SK-N-SH (cell line): ENCODE measurements around the gene GUCY2D. TPM values are rescaled to one million over a fixed set of nuclear protein-coding genes. Genes with fewer than 3 reads are reported as not detected.

Experiments used
- CTCF ChIA-PET: fragments of 300-600, 350-600 bp; formaldehyde crosslinking; extraction: SDS; loops from one replicate; lab custom pipeline; 2021; lab: Yijun Ruan, JAX
- POLR2A ChIA-PET: fragments of 350-600 bp; sonication (Branson Sonifier 250); formaldehyde crosslinking; extraction: SDS; loops from one replicate; lab custom pipeline; 2020; ENCODE audit warnings: antibody characterized with exemption, inconsistent platforms; lab: Yijun Ruan, JAX
- DNase-seq: peaks from one replicate; pipeline ENCODE4 v3.0.0; 2012
- H2AFZ ChIP-seq: fragments of 200-600 bp; sonication (generic); 2 replicates; pipeline ENCODE4 v1.8.1; 2016; ENCODE audit warnings: antibody characterized with exemption, mild to moderate bottlenecking, low read depth
- H3F3A ChIP-seq: fragments of 200-600 bp; sonication (generic); replicated peaks from 2 replicates; pipeline ENCODE3; 2016; ENCODE audit warnings: antibody characterized with exemption, mild to moderate bottlenecking; ENCODE audit not compliant: insufficient read depth
- H3K27ac ChIP-seq, 2 experiments: fragments of 200-500 bp in 1 of 2; fragments of 200-600 bp in 1 of 2; sonication (Bioruptor generic) in 1 of 2; sonication (generic), shearing (Covaris generic) in 1 of 2; 2 replicates each; pipeline versions ENCODE4 v1.5.1 to v1.6.1; 2014 to 2016; ENCODE audit warnings: low read depth in 2 of 2, inconsistent platforms in 1 of 2, low read length in 1 of 2, mild to moderate bottlenecking in 1 of 2, mixed read lengths in 1 of 2
- H3K27me3 ChIP-seq: fragments of 200-600 bp; sonication (generic), shearing (Covaris generic); 2 replicates; pipeline ENCODE4 v1.6.1; 2016; ENCODE audit warnings: mixed run types; ENCODE audit not compliant: insufficient read depth
- H3K36me3 ChIP-seq, 2 experiments: fragments of 200-500 bp in 1 of 2; fragments of 200-600 bp in 1 of 2; sonication (Bioruptor generic) in 1 of 2; sonication (generic) in 1 of 2; replicated peaks in 1 of 2; 2 replicates each; pipeline versions ENCODE3 to v1.5.1; 2014 to 2016; ENCODE audit warnings: low read length in 1 of 2, mild to moderate bottlenecking in 1 of 2; ENCODE audit not compliant: insufficient read depth in 2 of 2, control insufficient read depth in 1 of 2
- H3K4me1 ChIP-seq, 2 experiments: fragments of 200-500 bp in 1 of 2; fragments of 200-600 bp in 1 of 2; sonication (Bioruptor generic) in 1 of 2; sonication (generic), shearing (Covaris generic) in 1 of 2; 2 replicates each; pipeline versions ENCODE4 v1.5.1 to v1.6.1; 2014 to 2016; ENCODE audit warnings: low read depth in 1 of 2, low read length in 1 of 2, mixed run types in 1 of 2; ENCODE audit not compliant: insufficient read depth in 2 of 2, control insufficient read depth in 1 of 2
- H3K4me2 ChIP-seq: fragments of 200-600 bp; sonication (generic), shearing (Covaris generic); 2 replicates; pipeline ENCODE4 v1.6.1; 2017; ENCODE audit warnings: mixed run types
- H3K4me3 ChIP-seq, 2 experiments: fragments of 200-500 bp in 1 of 2; fragments of 200-600 bp in 1 of 2; sonication (Bioruptor generic) in 1 of 2; sonication (generic), shearing (Covaris generic) in 1 of 2; 2 replicates each; pipeline versions ENCODE4 v1.5.1 to v1.8.1; 2014 to 2016; ENCODE audit warnings: low read depth in 2 of 2, inconsistent platforms in 1 of 2, low read length in 1 of 2, mild to moderate bottlenecking in 1 of 2, mixed read lengths in 1 of 2, moderate library complexity in 1 of 2
- H3K79me2 ChIP-seq: fragments of 200-600 bp; sonication (generic); 2 replicates; pipeline ENCODE4 v1.8.1; 2017; ENCODE audit warnings: mild to moderate bottlenecking; ENCODE audit not compliant: insufficient read depth
- H3K9ac ChIP-seq: fragments of 200-600 bp; sonication (generic); 2 replicates; pipeline ENCODE4 v1.6.1; 2017; ENCODE audit warnings: mixed run types
- H3K9me2 ChIP-seq: fragments of 200-600 bp; sonication (generic); 2 replicates; pipeline ENCODE4 v1.6.1; 2017; ENCODE audit warnings: mixed run types
- H3K9me3 ChIP-seq: fragments of 200-600 bp; sonication (generic); 2 replicates; pipeline ENCODE4 v1.6.1; 2017; ENCODE audit warnings: mixed run types, mild to moderate bottlenecking, moderate library complexity
- H4K20me1 ChIP-seq: fragments of 200-600 bp; sonication (generic); 2 replicates; pipeline ENCODE4 v1.6.1; 2017; ENCODE audit warnings: mild to moderate bottlenecking, mixed run types; ENCODE audit not compliant: insufficient read depth
- CHD2 ChIP-seq: fragments of 150-350 bp; IDR thresholded peaks from 2 replicates; pipeline ENCODE4 v1.6.1; 2018; ENCODE audit warnings: low read length; ENCODE audit not compliant: partially characterized antibody
- CTCF ChIP-seq: fragments of 200-600 bp; sonication (generic); IDR thresholded peaks from 2 replicates; pipeline ENCODE4 v1.6.1; 2017; ENCODE audit warnings: antibody characterized with exemption, mild to moderate bottlenecking, moderate library complexity
- ELF1 ChIP-seq: IDR thresholded peaks from 2 replicates; pipeline ENCODE4 v1.4.0; 2012
- EP300 ChIP-seq, 2 experiments: IDR thresholded peaks; 2 replicates each; pipeline versions ENCODE4 v1.4.0 to v1.6.1; 2012; ENCODE audit warnings: borderline replicate concordance in 1 of 2, low read depth in 1 of 2, low read length in 1 of 2
- EZH2phosphoT487 ChIP-seq: fragments of 200-600 bp; sonication (generic); IDR thresholded peaks from 2 replicates; pipeline ENCODE4 v1.6.1; 2017; ENCODE audit warnings: low read depth, mixed run types, mild to moderate bottlenecking, antibody characterized with exemption, moderate library complexity, borderline replicate concordance
- FOSL2 ChIP-seq: IDR thresholded peaks from 2 replicates; pipeline ENCODE4 v1.4.0; 2012; ENCODE audit warnings: low read depth, mild to moderate bottlenecking, moderate library complexity, borderline replicate concordance
- FOXJ3 ChIP-seq: sonication (generic); formaldehyde crosslinking; IDR thresholded peaks from 2 replicates; pipeline ENCODE4 v1.5.1; 2020; ENCODE audit warnings: mild to moderate bottlenecking, missing genetic modification reagents
- GATA2 ChIP-seq: sonication (generic); formaldehyde crosslinking; IDR thresholded peaks from 2 replicates; pipeline ENCODE4 v1.5.0; 2020; ENCODE audit warnings: mild to moderate bottlenecking, missing genetic modification reagents
- IRF3 ChIP-seq: fragments of 150-350 bp; IDR thresholded peaks from 2 replicates; pipeline ENCODE4 v1.6.1; 2016; ENCODE audit warnings: mild to moderate bottlenecking, low read depth, low read length
- JUND ChIP-seq: IDR thresholded peaks from 2 replicates; pipeline ENCODE4 v1.4.0; 2012
- MAX ChIP-seq: IDR thresholded peaks from 2 replicates; pipeline ENCODE4 v1.4.0; 2012; ENCODE audit warnings: low read depth
- MEF2A ChIP-seq: IDR thresholded peaks from 2 replicates; pipeline ENCODE4 v1.4.0; 2012; ENCODE audit warnings: low read depth, borderline replicate concordance
- MXI1 ChIP-seq: IDR thresholded peaks from 2 replicates; pipeline ENCODE4 v1.6.1; 2012; ENCODE audit warnings: mild to moderate bottlenecking, low read depth, low read length, improper control_type of control experiment
- NFIC ChIP-seq: IDR thresholded peaks from 2 replicates; pipeline ENCODE4 v1.4.0; 2012; ENCODE audit warnings: borderline replicate concordance
- NRF1 ChIP-seq: IDR thresholded peaks from 2 replicates; pipeline ENCODE4 v1.6.1; 2012; ENCODE audit warnings: low read depth, mild to moderate bottlenecking, low read length
- POLR2AphosphoS5 ChIP-seq: IDR thresholded peaks from 2 replicates; pipeline ENCODE4 v1.6.1; 2012; ENCODE audit warnings: low read depth, low read length
- RCOR1 ChIP-seq: fragments of 150-350 bp; IDR thresholded peaks from 2 replicates; pipeline ENCODE4 v1.6.1; 2017; ENCODE audit warnings: antibody characterized with exemption, low read length
- RFX5 ChIP-seq: IDR thresholded peaks from 2 replicates; pipeline ENCODE4 v1.6.1; 2012; ENCODE audit warnings: mild to moderate bottlenecking, improper control_type of control experiment, low read length
- RXRA ChIP-seq: IDR thresholded peaks from 2 replicates; pipeline ENCODE4 v1.4.0; 2012; ENCODE audit warnings: low read depth, mild to moderate bottlenecking, borderline replicate concordance
- SIN3A ChIP-seq: IDR thresholded peaks from 2 replicates; pipeline ENCODE4 v1.6.1; 2012; ENCODE audit warnings: low read depth, mild to moderate bottlenecking, low read length, moderate library complexity, borderline replicate concordance
- TCF12 ChIP-seq: IDR thresholded peaks from 2 replicates; pipeline ENCODE4 v1.4.0; 2012
- TEAD4 ChIP-seq: IDR thresholded peaks from 2 replicates; pipeline ENCODE4 v1.4.0; 2012; ENCODE audit warnings: mild to moderate bottlenecking, borderline replicate concordance; ENCODE audit not compliant: insufficient read depth
- USF1 ChIP-seq: IDR thresholded peaks from 2 replicates; pipeline ENCODE4 v1.4.0; 2012; ENCODE audit warnings: low read depth, borderline replicate concordance
- USF2 ChIP-seq: fragments of 150-350 bp; IDR thresholded peaks from 2 replicates; pipeline ENCODE4 v1.6.1; 2017; ENCODE audit warnings: antibody characterized with exemption, low read length, low read depth, borderline replicate concordance
- YY1 ChIP-seq: IDR thresholded peaks from 2 replicates; pipeline ENCODE4 v1.4.0; 2012; ENCODE audit warnings: low read depth, mild to moderate bottlenecking
- ZBTB33 ChIP-seq: IDR thresholded peaks from 2 replicates; pipeline ENCODE4 v1.4.0; 2012; ENCODE audit warnings: low read depth, borderline replicate concordance
- WGBS: methylation state at CpG from one replicate; pipeline ENCODE4 v1.1.6; 2017; ENCODE audit warnings: low lambda C conversion rate; 5-methylcytosine and 5-hydroxymethylcytosine counted together
- polyA plus RNA-seq, 3 experiments: library from polyadenylated mRNA; depleted of rRNA; stranded (reverse); fragments of >200 nt; gene quantifications; 2 replicates each; pipeline ENCODE4 v1.2.3, GENCODE V29; 2012

GUCY2D gene
- polyA plus RNA-seq, 1 of the 3 experiments (the other 2 are of a cell fraction): not detected

GRCh38 chr17:7989781-7990655 is 12.4 kb upstream of the GUCY2D start:
- Histone ChIP-seq H3K27me3 (no peaks in the 10 kb centered on the region), H4K20me1 (no peaks in the 10 kb centered on the region), H2AFZ (peak overlapping the region; percentile 93), H3K9ac (peak overlapping the region; percentile 37; the same call in 1 of the 2 replicates), H3K4me3 (peak overlapping the region; percentile 57 to 72), H3K27ac (peak overlapping the region in 1 of 2 experiments; percentile 47; a peak in 1 of 4 replicates), H3K4me2 (peak overlapping the region; percentile 96), H3K9me2 (no peaks in the 10 kb centered on the region), H3K36me3 (no peaks in the 10 kb centered on the region), H3K9me3 (no peaks in the 10 kb centered on the region), H3F3A (peaks cover 7% of the 10 kb centered on the region), H3K79me2 (no peaks in the 10 kb centered on the region), H3K4me1 (peaks cover 0 to 4% of the 10 kb centered on the region in 2 experiments; a peak in 1 of 4 replicates)
- DNase-seq: peak; percentile 93
- 23% methylated on average over 27 of the region's 59 CpGs for WGBS
- CTCF ChIA-PET: interaction anchor here (0.6 to 8.6 kb wide), 73 partner anchors 9 to 692 kb away, joined by 3 to 117 read pairs (median 5); partner anchors contain the start of genes ALOX15B, CHD3, CNTROB and GUCY2D
- POLR2A ChIA-PET: interaction anchor here (0.6 to 0.7 kb wide), 2 partner anchors 58 to 68 kb away, joined by 3 read pairs; partner anchors contain the start of gene CNTROB
- TF ChIP-seq JUND (no peak), RFX5 (no peak), MAX (peak; percentile 68; the same call in 1 of the 2 replicates), GATA2 (CRISPR knock-in tag) (no peak), CHD2 (peak; percentile 16), USF1 (no peak), CTCF (peak; percentile 93), NFIC (no peak), YY1 (no peak), SIN3A (no peak), NRF1 (peak; percentile 52), FOSL2 (no peak), ELF1 (peak; percentile 52; the same call in 1 of the 2 replicates), ZBTB33 (no peak), EP300 (IDR thresholded peaks at IDR 0.05; ENCODE audit: borderline replicate concordance in 1 of 2, low read depth in 1 of 2, low read length in 1 of 2) (no peak; a peak in 1 of 4 replicates), MXI1 (peak; percentile 65; the same call in 1 of the 2 replicates), IRF3 (no peak), USF2 (no peak), RCOR1 (peak; percentile 37; the same call in 1 of the 2 replicates), EZH2phosphoT487 (no peak), POLR2AphosphoS5 (no peak), RXRA (no peak), TEAD4 (no peak), MEF2A (no peak), FOXJ3 (no peak), TCF12 (no peak; the same call in 1 of the 2 replicates)
